K562 (cell line): ENCODE measurements around the gene PMIS2. TPM values are rescaled to one million over a fixed set of nuclear protein-coding genes. Genes with fewer than 3 reads are reported as not detected.

ENCODE experiments used
- ARNT ChIP-seq, 2 experiments: fragments of 450-650 bp; IDR thresholded peaks; 2 replicates each; pipeline ENCODE4 v1.6.1; 2016; ENCODE audit warnings: mild to moderate bottlenecking in 1 of 2
- EP300 ChIP-seq: IDR thresholded peaks from 2 replicates; pipeline ENCODE4 v1.6.1; 2012; ENCODE audit warnings: low read length, improper control_type of control experiment
- FOXP1 ChIP-seq: sonication (generic); formaldehyde crosslinking; IDR thresholded peaks from 2 replicates; pipeline ENCODE4 v1.8.0; 2022; ENCODE audit warnings: mild to moderate bottlenecking, missing genetic modification reagents
- GABPB2 ChIP-seq: fragments of 250-450 bp; sonication (Bioruptor Pico); conservative IDR thresholded peaks from 2 replicates; pipeline ENCODE4 v1.5.1; 2021; ENCODE audit warnings: mild to moderate bottlenecking
- HSF4 ChIP-seq: fragments of 250-450 bp; sonication (Bioruptor Pico); IDR thresholded peaks from 2 replicates; pipeline ENCODE4 v2.1.2; 2022; ENCODE audit warnings: mild to moderate bottlenecking, moderate library complexity, borderline replicate concordance
- NONO ChIP-seq, 2 experiments: fragments of 200-400 bp in 1 of 2; fragments of 450-650 bp in 1 of 2; formaldehyde crosslinking in 1 of 2; IDR thresholded peaks; 2 replicates each; pipeline ENCODE4 v1.6.1; 2017; ENCODE audit warnings: low read depth in 2 of 2, mild to moderate bottlenecking in 2 of 2, moderate library complexity in 2 of 2, low read length in 1 of 2
- PHF21A ChIP-seq: fragments of 450-650 bp; IDR thresholded peaks from 2 replicates; pipeline ENCODE4 v1.6.1; 2017; ENCODE audit warnings: low read depth, borderline replicate concordance
- RB1 ChIP-seq: fragments of 450-650 bp; IDR thresholded peaks from 2 replicates; pipeline ENCODE4 v1.6.1; 2017; ENCODE audit warnings: low read depth, mild to moderate bottlenecking
- RBM34 ChIP-seq: fragments of 200-400 bp; formaldehyde crosslinking; IDR thresholded peaks from 2 replicates; pipeline ENCODE4 v1.6.1; 2018; ENCODE audit warnings: low read length, borderline replicate concordance; ENCODE audit not compliant: insufficient read depth
- TEAD1 ChIP-seq, 2 experiments: fragments of 450-650 bp in 1 of 2; sonication (generic) in 1 of 2; formaldehyde crosslinking; IDR thresholded peaks; 2 replicates each; pipeline versions ENCODE4 v1.4.0 to v1.8.0; 2020 to 2022; ENCODE audit warnings: mild to moderate bottlenecking in 2 of 2, missing genetic modification reagents in 1 of 2
- ZKSCAN3 ChIP-seq: fragments of 250-450 bp; sonication (Bioruptor Pico); IDR thresholded peaks from 2 replicates; pipeline ENCODE4 v1.4.0; 2020
- ZNF224 ChIP-seq: sonication (generic); formaldehyde crosslinking; IDR thresholded peaks from 2 replicates; pipeline ENCODE4 v1.8.0; 2022; ENCODE audit warnings: mild to moderate bottlenecking, missing genetic modification reagents
- polyA plus RNA-seq, 8 experiments: library from polyadenylated mRNA; depleted of rRNA in 4 of 8; stranded (reverse) in 5 of 8; unstranded in 3 of 8; fragments of >200 nt; fragmentation: Nextera tagmentation in 2 of 8; fragmentation: Illumina TruSeq in 1 of 8; extraction: Ambion mirVana in 2 of 8; extraction: Trizol in 1 of 8; gene quantifications; 2 replicates each; pipeline versions ENCODE4 v1.2.1 to v1.2.3, GENCODE V29; 2011 to 2014; ENCODE audit warnings: inconsistent platforms in 1 of 8, missing spikeins in 1 of 8
- total RNA-seq, 7 experiments: library from RNA; depleted of rRNA in 6 of 7; stranded (reverse); fragments of >200 nt in 6 of 7; fragmentation: Illumina TruSeq in 2 of 7; extraction: Trizol in 2 of 7; gene quantifications; 2 replicates each; pipeline versions ENCODE4 v1.2.1 to v1.2.3, GENCODE V29; 2011 to 2021; ENCODE audit warnings: low replicate concordance in 1 of 7
- TF ChIP-seq, protein P1 (sequence below): fragments of 450-650 bp; IDR thresholded peaks from 2 replicates; pipeline ENCODE4 v1.6.1; 2016; ENCODE audit warnings: mild to moderate bottlenecking, moderate library complexity
- TF ChIP-seq, protein P2 (sequence below): sonication (generic); formaldehyde crosslinking; IDR thresholded peaks from 2 replicates; pipeline ENCODE4 v1.8.1; 2022; ENCODE audit warnings: missing genetic modification reagents

The PMIS2 gene
- total and polyA plus RNA-seq, 9 of the 15 experiments (the other 6 are each of a cell fraction or from before 2014, with no cell fraction given) = not detected

GRCh38 chr19:35545001-35545854 is 40.7 kb upstream of the PMIS2 start, which contains the start of gene TMEM147 (continued):
- TF ChIP-seq, protein P1, sequence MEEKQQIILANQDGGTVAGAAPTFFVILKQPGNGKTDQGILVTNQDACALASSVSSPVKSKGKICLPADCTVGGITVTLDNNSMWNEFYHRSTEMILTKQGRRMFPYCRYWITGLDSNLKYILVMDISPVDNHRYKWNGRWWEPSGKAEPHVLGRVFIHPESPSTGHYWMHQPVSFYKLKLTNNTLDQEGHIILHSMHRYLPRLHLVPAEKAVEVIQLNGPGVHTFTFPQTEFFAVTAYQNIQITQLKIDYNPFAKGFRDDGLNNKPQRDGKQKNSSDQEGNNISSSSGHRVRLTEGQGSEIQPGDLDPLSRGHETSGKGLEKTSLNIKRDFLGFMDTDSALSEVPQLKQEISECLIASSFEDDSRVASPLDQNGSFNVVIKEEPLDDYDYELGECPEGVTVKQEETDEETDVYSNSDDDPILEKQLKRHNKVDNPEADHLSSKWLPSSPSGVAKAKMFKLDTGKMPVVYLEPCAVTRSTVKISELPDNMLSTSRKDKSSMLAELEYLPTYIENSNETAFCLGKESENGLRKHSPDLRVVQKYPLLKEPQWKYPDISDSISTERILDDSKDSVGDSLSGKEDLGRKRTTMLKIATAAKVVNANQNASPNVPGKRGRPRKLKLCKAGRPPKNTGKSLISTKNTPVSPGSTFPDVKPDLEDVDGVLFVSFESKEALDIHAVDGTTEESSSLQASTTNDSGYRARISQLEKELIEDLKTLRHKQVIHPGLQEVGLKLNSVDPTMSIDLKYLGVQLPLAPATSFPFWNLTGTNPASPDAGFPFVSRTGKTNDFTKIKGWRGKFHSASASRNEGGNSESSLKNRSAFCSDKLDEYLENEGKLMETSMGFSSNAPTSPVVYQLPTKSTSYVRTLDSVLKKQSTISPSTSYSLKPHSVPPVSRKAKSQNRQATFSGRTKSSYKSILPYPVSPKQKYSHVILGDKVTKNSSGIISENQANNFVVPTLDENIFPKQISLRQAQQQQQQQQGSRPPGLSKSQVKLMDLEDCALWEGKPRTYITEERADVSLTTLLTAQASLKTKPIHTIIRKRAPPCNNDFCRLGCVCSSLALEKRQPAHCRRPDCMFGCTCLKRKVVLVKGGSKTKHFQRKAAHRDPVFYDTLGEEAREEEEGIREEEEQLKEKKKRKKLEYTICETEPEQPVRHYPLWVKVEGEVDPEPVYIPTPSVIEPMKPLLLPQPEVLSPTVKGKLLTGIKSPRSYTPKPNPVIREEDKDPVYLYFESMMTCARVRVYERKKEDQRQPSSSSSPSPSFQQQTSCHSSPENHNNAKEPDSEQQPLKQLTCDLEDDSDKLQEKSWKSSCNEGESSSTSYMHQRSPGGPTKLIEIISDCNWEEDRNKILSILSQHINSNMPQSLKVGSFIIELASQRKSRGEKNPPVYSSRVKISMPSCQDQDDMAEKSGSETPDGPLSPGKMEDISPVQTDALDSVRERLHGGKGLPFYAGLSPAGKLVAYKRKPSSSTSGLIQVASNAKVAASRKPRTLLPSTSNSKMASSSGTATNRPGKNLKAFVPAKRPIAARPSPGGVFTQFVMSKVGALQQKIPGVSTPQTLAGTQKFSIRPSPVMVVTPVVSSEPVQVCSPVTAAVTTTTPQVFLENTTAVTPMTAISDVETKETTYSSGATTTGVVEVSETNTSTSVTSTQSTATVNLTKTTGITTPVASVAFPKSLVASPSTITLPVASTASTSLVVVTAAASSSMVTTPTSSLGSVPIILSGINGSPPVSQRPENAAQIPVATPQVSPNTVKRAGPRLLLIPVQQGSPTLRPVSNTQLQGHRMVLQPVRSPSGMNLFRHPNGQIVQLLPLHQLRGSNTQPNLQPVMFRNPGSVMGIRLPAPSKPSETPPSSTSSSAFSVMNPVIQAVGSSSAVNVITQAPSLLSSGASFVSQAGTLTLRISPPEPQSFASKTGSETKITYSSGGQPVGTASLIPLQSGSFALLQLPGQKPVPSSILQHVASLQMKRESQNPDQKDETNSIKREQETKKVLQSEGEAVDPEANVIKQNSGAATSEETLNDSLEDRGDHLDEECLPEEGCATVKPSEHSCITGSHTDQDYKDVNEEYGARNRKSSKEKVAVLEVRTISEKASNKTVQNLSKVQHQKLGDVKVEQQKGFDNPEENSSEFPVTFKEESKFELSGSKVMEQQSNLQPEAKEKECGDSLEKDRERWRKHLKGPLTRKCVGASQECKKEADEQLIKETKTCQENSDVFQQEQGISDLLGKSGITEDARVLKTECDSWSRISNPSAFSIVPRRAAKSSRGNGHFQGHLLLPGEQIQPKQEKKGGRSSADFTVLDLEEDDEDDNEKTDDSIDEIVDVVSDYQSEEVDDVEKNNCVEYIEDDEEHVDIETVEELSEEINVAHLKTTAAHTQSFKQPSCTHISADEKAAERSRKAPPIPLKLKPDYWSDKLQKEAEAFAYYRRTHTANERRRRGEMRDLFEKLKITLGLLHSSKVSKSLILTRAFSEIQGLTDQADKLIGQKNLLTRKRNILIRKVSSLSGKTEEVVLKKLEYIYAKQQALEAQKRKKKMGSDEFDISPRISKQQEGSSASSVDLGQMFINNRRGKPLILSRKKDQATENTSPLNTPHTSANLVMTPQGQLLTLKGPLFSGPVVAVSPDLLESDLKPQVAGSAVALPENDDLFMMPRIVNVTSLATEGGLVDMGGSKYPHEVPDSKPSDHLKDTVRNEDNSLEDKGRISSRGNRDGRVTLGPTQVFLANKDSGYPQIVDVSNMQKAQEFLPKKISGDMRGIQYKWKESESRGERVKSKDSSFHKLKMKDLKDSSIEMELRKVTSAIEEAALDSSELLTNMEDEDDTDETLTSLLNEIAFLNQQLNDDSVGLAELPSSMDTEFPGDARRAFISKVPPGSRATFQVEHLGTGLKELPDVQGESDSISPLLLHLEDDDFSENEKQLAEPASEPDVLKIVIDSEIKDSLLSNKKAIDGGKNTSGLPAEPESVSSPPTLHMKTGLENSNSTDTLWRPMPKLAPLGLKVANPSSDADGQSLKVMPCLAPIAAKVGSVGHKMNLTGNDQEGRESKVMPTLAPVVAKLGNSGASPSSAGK = peak; percentile 47; the same call in 1 of the 2 replicates
- no peak; a peak in 1 of 4 replicates for TF ChIP-seq NONO (IDR thresholded peaks at IDR 0.05; ENCODE audit: low read depth in 2 of 2, low read length in 1 of 2)
- TF ChIP-seq EP300 = no peak; the same call in 1 of the 2 replicates
- no peak for TF ChIP-seq HSF4 (CRISPR knock-in tag)
- TF ChIP-seq, protein P2, sequence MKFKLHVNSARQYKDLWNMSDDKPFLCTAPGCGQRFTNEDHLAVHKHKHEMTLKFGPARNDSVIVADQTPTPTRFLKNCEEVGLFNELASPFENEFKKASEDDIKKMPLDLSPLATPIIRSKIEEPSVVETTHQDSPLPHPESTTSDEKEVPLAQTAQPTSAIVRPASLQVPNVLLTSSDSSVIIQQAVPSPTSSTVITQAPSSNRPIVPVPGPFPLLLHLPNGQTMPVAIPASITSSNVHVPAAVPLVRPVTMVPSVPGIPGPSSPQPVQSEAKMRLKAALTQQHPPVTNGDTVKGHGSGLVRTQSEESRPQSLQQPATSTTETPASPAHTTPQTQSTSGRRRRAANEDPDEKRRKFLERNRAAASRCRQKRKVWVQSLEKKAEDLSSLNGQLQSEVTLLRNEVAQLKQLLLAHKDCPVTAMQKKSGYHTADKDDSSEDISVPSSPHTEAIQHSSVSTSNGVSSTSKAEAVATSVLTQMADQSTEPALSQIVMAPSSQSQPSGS (CRISPR knock-in tag) = no peak
- TF ChIP-seq GABPB2 (CRISPR knock-in tag) = no peak
- TF ChIP-seq FOXP1 = 0 out of 2 replicates have a peak, but pooled peaks have one; percentile 25
- peak; percentile 86; the same call in 1 of the 2 replicates for TF ChIP-seq RBM34
- TF ChIP-seq ZNF224 = no peak
- TF ChIP-seq RB1 = peak; percentile 81
- no peak for TF ChIP-seq PHF21A
- TF ChIP-seq ARNT (IDR thresholded peaks at IDR 0.05) = no peak
- TF ChIP-seq TEAD1 (CRISPR knock-in tag; IDR thresholded peaks at IDR 0.05) = 0 out of 4 replicates have a peak, but pooled peaks of 1 of the 2 experiments have one; percentile 53
- TF ChIP-seq ZKSCAN3 (CRISPR knock-in tag) = no peak
